ENCODE data around the gene ABCD1.
"Not testable (repeated sequence)": the region's sequence is repeated elsewhere in the genome, so short reads cannot be mapped to it uniquely, and the experiment has no call there.

DNA sequence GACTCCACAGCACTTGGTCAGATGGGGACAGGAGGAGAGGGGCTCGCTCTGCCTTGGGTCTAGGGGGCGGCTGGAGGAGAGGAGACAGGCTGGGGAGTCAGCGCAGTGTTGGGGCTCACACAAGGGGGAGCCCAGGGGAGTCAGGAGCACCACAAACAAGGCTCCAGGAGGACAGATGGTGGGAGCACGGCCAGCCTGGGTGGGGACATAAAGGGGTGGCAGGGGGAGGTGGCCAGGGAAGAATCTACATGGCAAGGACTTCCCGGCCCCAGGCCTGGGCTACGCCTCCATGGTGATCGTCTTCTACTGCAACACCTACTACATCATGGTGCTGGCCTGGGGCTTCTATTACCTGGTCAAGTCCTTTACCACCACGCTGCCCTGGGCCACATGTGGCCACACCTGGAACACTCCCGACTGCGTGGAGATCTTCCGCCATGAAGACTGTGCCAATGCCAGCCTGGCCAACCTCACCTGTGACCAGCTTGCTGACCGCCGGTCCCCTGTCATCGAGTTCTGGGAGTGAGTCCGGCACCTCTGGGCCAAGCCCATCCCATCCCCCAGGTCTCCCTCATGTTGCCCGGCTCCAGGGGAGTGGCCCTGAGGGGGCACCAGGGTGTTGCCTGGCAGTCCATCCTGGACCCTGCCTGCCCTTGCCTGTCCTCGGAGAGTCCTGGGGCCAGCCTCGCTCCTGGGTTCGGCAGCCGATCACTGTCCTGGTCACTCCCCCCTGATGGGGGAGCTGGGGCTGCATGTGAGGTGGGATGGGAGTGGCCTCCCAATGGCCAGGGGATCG, 33.4 kb upstream of the ABCD1 start:
- not testable (repeated sequence) for TF ChIP-seq TBL1XR1 (IDR thresholded peaks at IDR 0.05; ENCODE audit: low read depth, low read length); RAD51 (IDR thresholded peaks at IDR 0.05); FOXM1 (IDR thresholded peaks at IDR 0.05; ENCODE audit: low read depth, low read length); ZNF274 (IDR thresholded peaks at IDR 0.05; ENCODE audit: insufficient read depth, insufficient read length); CTCF (IDR thresholded peaks at IDR 0.05 in 2 of 3, conservative IDR thresholded peaks at IDR 0.05 in 1 of 3; ENCODE audit: control insufficient read depth in 2 of 3, extremely low read depth in 1 of 3, insufficient read depth in 1 of 3, low read depth in 3 of 3, low read length in 3 of 3); POLR2A (IDR thresholded peaks at IDR 0.05; ENCODE audit: low read depth, low read length); EZH2 (IDR thresholded peaks at IDR 0.05; ENCODE audit: borderline replicate concordance, control insufficient read depth, low read depth, low read length); MAX (IDR thresholded peaks at IDR 0.05; ENCODE audit: low read depth, low read length); SIN3A (IDR thresholded peaks at IDR 0.05; ENCODE audit: low read depth, low read length); SUZ12 (IDR thresholded peaks at IDR 0.05; ENCODE audit: unreplicated experiment); HCFC1 (IDR thresholded peaks at IDR 0.05; ENCODE audit: low read length); JUND (IDR thresholded peaks at IDR 0.05; ENCODE audit: low read depth, low read length); CHD2 (IDR thresholded peaks at IDR 0.05; ENCODE audit: borderline replicate concordance, low read depth, low read length)
- TF ChIP-seq, protein P1, sequence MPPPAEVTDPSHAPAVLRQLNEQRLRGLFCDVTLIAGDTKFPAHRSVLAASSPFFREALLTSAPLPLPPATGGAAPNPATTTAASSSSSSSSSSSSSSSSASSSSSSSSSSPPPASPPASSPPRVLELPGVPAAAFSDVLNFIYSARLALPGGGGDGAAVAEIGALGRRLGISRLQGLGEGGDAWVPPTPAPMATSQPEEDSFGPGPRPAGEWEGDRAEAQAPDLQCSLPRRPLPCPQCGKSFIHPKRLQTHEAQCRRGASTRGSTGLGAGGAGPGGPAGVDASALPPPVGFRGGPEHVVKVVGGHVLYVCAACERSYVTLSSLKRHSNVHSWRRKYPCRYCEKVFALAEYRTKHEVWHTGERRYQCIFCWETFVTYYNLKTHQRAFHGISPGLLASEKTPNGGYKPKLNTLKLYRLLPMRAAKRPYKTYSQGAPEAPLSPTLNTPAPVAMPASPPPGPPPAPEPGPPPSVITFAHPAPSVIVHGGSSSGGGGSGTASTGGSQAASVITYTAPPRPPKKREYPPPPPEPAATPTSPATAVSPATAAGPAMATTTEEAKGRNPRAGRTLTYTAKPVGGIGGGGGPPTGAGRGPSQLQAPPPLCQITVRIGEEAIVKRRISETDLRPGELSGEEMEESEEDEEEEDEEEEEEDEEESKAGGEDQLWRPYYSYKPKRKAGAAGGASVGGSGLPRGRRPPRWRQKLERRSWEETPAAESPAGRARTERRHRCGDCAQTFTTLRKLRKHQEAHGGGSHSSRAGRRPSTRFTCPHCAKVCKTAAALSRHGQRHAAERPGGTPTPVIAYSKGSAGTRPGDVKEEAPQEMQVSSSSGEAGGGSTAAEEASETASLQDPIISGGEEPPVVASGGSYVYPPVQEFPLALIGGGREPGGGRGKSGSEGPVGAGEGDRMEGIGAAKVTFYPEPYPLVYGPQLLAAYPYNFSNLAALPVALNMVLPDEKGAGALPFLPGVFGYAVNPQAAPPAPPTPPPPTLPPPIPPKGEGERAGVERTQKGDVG (CRISPR knock-in tag; IDR thresholded peaks at IDR 0.05), result not testable (repeated sequence)
